ENCODE data around the gene TCEAL6. TPM values are rescaled to one million over a fixed set of nuclear protein-coding genes. Genes with fewer than 3 reads are reported as not detected.
"Not testable (repeated sequence)": the region's sequence is repeated elsewhere in the genome, so short reads cannot be mapped to it uniquely, and the experiment has no call there.

TCEAL6 gene
- total RNA-seq, 1 experiment from 2014 or later: not detected

DNA sequence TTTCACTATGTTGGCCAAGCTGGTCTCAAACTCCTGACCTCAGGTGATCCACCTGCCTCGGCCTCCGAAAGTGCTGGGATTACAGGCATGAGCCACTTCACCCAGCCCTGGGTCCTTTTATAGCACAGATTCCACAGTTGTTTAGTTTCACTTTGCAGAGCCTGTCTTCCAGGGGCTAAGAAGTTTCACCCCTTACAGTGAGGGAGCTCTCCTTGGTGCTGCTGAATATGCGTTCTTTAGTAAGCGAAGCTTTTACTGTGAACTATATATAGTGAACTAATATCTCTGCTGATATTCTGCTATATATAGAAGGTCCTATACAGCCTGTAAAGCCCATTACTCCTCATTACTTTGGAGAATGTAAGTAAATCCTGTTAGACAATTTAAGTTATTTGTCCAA is 4.2 kb downstream of the TCEAL6 start:
- intact Hi-C loops (cut with micrococcal nuclease; ENCODE audit: unreplicated experiment): no loop called here
- Histone ChIP-seq H3K9me3 (ENCODE audit: low read depth, low read length, poor library complexity, severe bottlenecking) (no peaks in the 10 kb centered on the region), H3K27me3 (replicated peaks; ENCODE audit: insufficient read depth, low read depth, low read length, poor library complexity) (peaks cover 48% of the 10 kb centered on the region), H3K27ac (ENCODE audit: low read depth, low read length, poor library complexity, severe bottlenecking) (no peak overlapping the region), H3K36me3 (ENCODE audit: insufficient read depth, low read length, poor library complexity, severe bottlenecking) (no peaks in the 10 kb centered on the region), H3K4me1 (ENCODE audit: insufficient read depth, low read length, poor library complexity, severe bottlenecking) (no peaks in the 10 kb centered on the region), H3K4me3 (ENCODE audit: low read depth, low read length, poor library complexity, severe bottlenecking) (no peak overlapping the region)
- ChIA-PET CTCF (interaction anchor here (1.0 kb wide), 1 partner anchor 16 kb away, joined by 3 read pairs; no protein-coding TSS in a partner anchor), POLR2A (ENCODE audit: low non-redundant PET) (no interaction called here)
- TF ChIP-seq EZH2 (IDR thresholded peaks at IDR 0.05; ENCODE audit: borderline replicate concordance, low read depth, low read length, poor library complexity, severe bottlenecking) (no peak), CTCF (conservative IDR thresholded peaks at IDR 0.05; ENCODE audit: low read depth, low read length) (no peak)
- no TSS peak for BruUV-seq (replicated peaks)
- peak; percentile 6 for DNase-seq (ENCODE audit: low spot score)

DNA sequence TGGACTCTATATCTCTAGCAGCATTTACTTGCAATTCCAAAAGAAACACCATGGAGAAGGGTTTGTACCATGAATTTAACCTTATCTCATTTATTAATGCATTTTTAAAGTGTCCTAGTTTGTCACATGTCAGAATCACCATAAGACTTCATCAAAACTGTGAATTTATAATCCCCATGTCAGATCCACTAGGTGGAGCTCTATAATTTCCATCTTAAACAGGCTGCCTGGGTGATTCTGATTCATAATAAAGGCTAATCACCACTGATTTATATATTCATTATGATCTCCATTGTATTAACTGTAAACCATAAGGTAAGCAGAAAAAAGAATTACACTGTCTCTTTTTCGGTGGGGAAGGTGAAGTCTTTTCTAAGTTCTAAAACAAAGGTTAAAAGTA is 12.8 kb downstream of the TCEAL6 start:
- CTCF ChIA-PET: no interaction called here

GRCh38 chrX:102126863-102127262 is 15.4 kb downstream of the TCEAL6 start:
- BruUV-seq (replicated peaks): no TSS peak
- H3K4me1 ChIP-seq (ENCODE audit: insufficient read depth, low read length, poor library complexity, severe bottlenecking): no peaks in the 10 kb centered on the region
- CTCF ChIA-PET: no interaction called here

More for the DNA sequence above, 12.8 kb downstream of the TCEAL6 start:
- Histone ChIP-seq H3K4me3 (ENCODE audit: low read depth, low read length, poor library complexity, severe bottlenecking) (no peak overlapping the region), H3K27me3 (replicated peaks; ENCODE audit: insufficient read depth, low read depth, low read length, poor library complexity) (peaks cover 45% of the 10 kb centered on the region), H3K9me3 (ENCODE audit: low read depth, low read length, poor library complexity, severe bottlenecking) (no peaks in the 10 kb centered on the region), H3K27ac (ENCODE audit: low read depth, low read length, poor library complexity, severe bottlenecking) (no peak overlapping the region), H3K4me1 (ENCODE audit: insufficient read depth, low read length, poor library complexity, severe bottlenecking) (no peaks in the 10 kb centered on the region), H3K36me3 (ENCODE audit: insufficient read depth, low read length, poor library complexity, severe bottlenecking) (no peaks in the 10 kb centered on the region)
- peak; percentile 57 for TF ChIP-seq CTCF (conservative IDR thresholded peaks at IDR 0.05; ENCODE audit: low read depth, low read length)
- no peak for TF ChIP-seq EZH2 (IDR thresholded peaks at IDR 0.05; ENCODE audit: borderline replicate concordance, low read depth, low read length, poor library complexity, severe bottlenecking)
- POLR2A ChIA-PET (ENCODE audit: low non-redundant PET): no interaction called here
- BruUV-seq (replicated peaks): no TSS peak
- peak; percentile 25 for DNase-seq (ENCODE audit: low spot score)
- intact Hi-C loops (cut with micrococcal nuclease; ENCODE audit: unreplicated experiment): no loop called here

GRCh38 chrX:102126080-102126818 is 16.0 kb downstream of the TCEAL6 start:
- intact Hi-C loops (cut with micrococcal nuclease; ENCODE audit: unreplicated experiment); H3K9me3 ChIP-seq (ENCODE audit: low read depth, low read length, poor library complexity, severe bottlenecking); H3K27ac ChIP-seq (ENCODE audit: low read depth, low read length, poor library complexity, severe bottlenecking); H3K4me1 ChIP-seq (ENCODE audit: insufficient read depth, low read length, poor library complexity, severe bottlenecking); H3K36me3 ChIP-seq (ENCODE audit: insufficient read depth, low read length, poor library complexity, severe bottlenecking); DNase-seq (ENCODE audit: low spot score); BruUV-seq (replicated peaks); CTCF ChIA-PET; H3K4me3 ChIP-seq (ENCODE audit: low read depth, low read length, poor library complexity, severe bottlenecking); POLR2A ChIA-PET (ENCODE audit: low non-redundant PET): not testable (repeated sequence)
- peaks cover 42% of the 10 kb centered on the region for H3K27me3 ChIP-seq (replicated peaks; ENCODE audit: insufficient read depth, low read depth, low read length, poor library complexity)

More at GRCh38 chrX:102126863-102127262, 15.4 kb downstream of the TCEAL6 start:
- Histone ChIP-seq H3K4me3 (ENCODE audit: low read depth, low read length, poor library complexity, severe bottlenecking) (no peak overlapping the region), H3K9me3 (ENCODE audit: low read depth, low read length, poor library complexity, severe bottlenecking) (no peaks in the 10 kb centered on the region), H3K36me3 (ENCODE audit: insufficient read depth, low read length, poor library complexity, severe bottlenecking) (no peaks in the 10 kb centered on the region), H3K27me3 (replicated peaks; ENCODE audit: insufficient read depth, low read depth, low read length, poor library complexity) (peaks cover 45% of the 10 kb centered on the region), H3K27ac (ENCODE audit: low read depth, low read length, poor library complexity, severe bottlenecking) (no peak overlapping the region)
- DNase-seq (ENCODE audit: low spot score): no peak
- intact Hi-C loops (cut with micrococcal nuclease; ENCODE audit: unreplicated experiment): no loop called here
- POLR2A ChIA-PET (ENCODE audit: low non-redundant PET): no interaction called here
- no peak for TF ChIP-seq CTCF (conservative IDR thresholded peaks at IDR 0.05; ENCODE audit: low read depth, low read length)
- no peak for TF ChIP-seq EZH2 (IDR thresholded peaks at IDR 0.05; ENCODE audit: borderline replicate concordance, low read depth, low read length, poor library complexity, severe bottlenecking)

DNA sequence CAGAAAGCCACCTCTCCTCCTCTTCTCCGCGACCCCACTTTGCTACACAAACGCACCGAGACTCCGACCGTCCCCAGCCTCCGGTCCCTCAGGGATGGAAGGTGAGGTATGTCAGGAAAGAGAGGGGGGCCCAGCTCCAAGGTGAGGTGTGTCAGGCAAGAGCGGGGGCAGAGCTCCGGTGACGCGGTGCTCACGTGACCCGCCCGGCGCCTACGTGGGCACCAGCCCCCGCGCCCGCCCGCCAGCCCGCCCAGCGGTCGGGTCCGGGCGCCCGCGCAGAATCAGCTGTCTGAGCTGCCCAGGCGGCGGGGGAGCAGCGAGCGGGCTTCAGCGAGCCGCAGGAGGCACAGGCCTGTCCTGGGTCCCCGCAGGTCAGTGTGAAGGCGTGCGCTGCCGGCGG is 16.8 kb downstream of the TCEAL6 start, which contains the start of gene TCEAL2:
Gene TCEAL2 (plus strand): TSS at position 244 of the 400 bp plus-strand sequence. CDS start 1,152 bp downstream, outside the sequence.
- Histone ChIP-seq H3K27me3 (replicated peaks; ENCODE audit: insufficient read depth, low read depth, low read length, poor library complexity) (peaks cover 42% of the 10 kb centered on the region), H3K4me3 (ENCODE audit: low read depth, low read length, poor library complexity, severe bottlenecking) (peak within 1 kb of the TSS; percentile 21)
- intact Hi-C loops (cut with micrococcal nuclease; ENCODE audit: unreplicated experiment); CTCF ChIA-PET; H3K9me3 ChIP-seq (ENCODE audit: low read depth, low read length, poor library complexity, severe bottlenecking); DNase-seq (ENCODE audit: low spot score); BruUV-seq (replicated peaks); H3K27ac ChIP-seq (ENCODE audit: low read depth, low read length, poor library complexity, severe bottlenecking); H3K36me3 ChIP-seq (ENCODE audit: insufficient read depth, low read length, poor library complexity, severe bottlenecking); POLR2A ChIA-PET (ENCODE audit: low non-redundant PET); H3K4me1 ChIP-seq (ENCODE audit: insufficient read depth, low read length, poor library complexity, severe bottlenecking): not testable (repeated sequence)

Measured in A673 (cell line).